Pancreas (tissue), 10 donors: Measurements from ENCODE around the gene PARP4. TPM values are rescaled to one million over a fixed set of nuclear protein-coding genes. Genes with fewer than 3 reads are reported as not detected.
"Not testable (repeated sequence)": the region's sequence is repeated elsewhere in the genome, so short reads cannot be mapped to it uniquely, and the experiment has no call there.

Experiments used
- ATAC-seq, 4 donors: fragments of 200-7000 bp; cut with Tn5 transposase; one replicate each; pipeline versions ENCODE4 v1.8.0 to v1.9.1; 2020; ENCODE audit warnings: mild to moderate bottlenecking in 4 of 4, moderate library complexity in 4 of 4
- DNase-seq, 6 donors: peaks; one replicate each; pipeline ENCODE4 v3.0.0-alpha.2; 2020
- FAIRE-seq: peaks from 2 replicates; lab custom pipeline; 2012; peaks lifted over from hg19 to GRCh38; lab: Jason Lieb, UNC
- H3K27ac ChIP-seq, 4 donors: fragments of 200-600 bp; sonication (generic); 1 replicate in 3 of 4; 2 replicates in 1 of 4; pipeline versions ENCODE4 v1.5.0 to v1.8.0; 2020
- H3K27me3 ChIP-seq, 4 donors: fragments of 200-600 bp; one replicate each; pipeline ENCODE4 v1.8.0; 2021
- H3K36me3 ChIP-seq, 3 donors: fragments of 200-600 bp; sonication (generic) in 1 of 3; one replicate each; pipeline versions ENCODE4 v1.5.0 to v1.8.0; 2020 to 2021
- H3K4me1 ChIP-seq, 3 donors: fragments of 200-600 bp; one replicate each; pipeline ENCODE4 v1.8.0; 2021
- H3K4me3 ChIP-seq, 4 donors: fragments of 200-600 bp; sonication (generic) in 2 of 4; one replicate each; pipeline versions ENCODE4 v1.5.0 to v1.8.0; 2020 to 2021
- H3K9me3 ChIP-seq, 4 donors: fragments of 200-600 bp; one replicate each; pipeline ENCODE4 v1.8.0; 2021
- CTCF ChIP-seq, 4 donors: fragments of 200-600 bp; sonication (generic) in 3 of 4; IDR thresholded peaks; one replicate each; pipeline versions ENCODE4 v1.5.0 to v1.8.0; 2021; ENCODE audit warnings: antibody characterized with exemption in 4 of 4
- WGBS, 2 donors: extraction: QIAGEN DNeasy Blood & Tissue Kit; methylation state at CpG; one replicate each; pipeline ENCODE4 v1.1.7; 2013; 5-methylcytosine and 5-hydroxymethylcytosine counted together
- intact Hi-C, 3 donors: fragments of 100-400 bp; cut with DNase I; formaldehyde crosslinking; loops; one replicate each; pipeline versions ENCODE4 v1.11.1 to v1.14.2; 2022
- polyA plus RNA-seq, 2 donors: library from polyadenylated mRNA; stranded (reverse); fragments of 200-250 nt; gene quantifications; one replicate each; pipeline ENCODE4 v1.2.3, GENCODE V29; 2013
- total RNA-seq, 6 donors: library from RNA; stranded (reverse); fragmentation: NEBNext Ultra II Directional in 4 of 6; extraction: Animal tissue kit (Norgen Biotek cat#: 25700) in 4 of 6; gene quantifications; one replicate each; pipeline versions ENCODE4 v1.2.1 to v1.2.4, GENCODE V29; 2021 to 2023
- donor health status: healthy with polysubstance abuse.
- donor health status: DM: no; HTN: no; CAD: no; lungs with moderate emphysema.
- donor health status: DM: no; HTN: no; CAD: no.
- donor health status: control.
- donor health status: control.
- donor health status: Bipolar disorder and iron deficiency.
- donor health status: DM: yes; HTN: yes; CAD: no.
- donor health status: DM: no; HTN: no; CAD: no.
- donor health status: DM: no; HTN: no; CAD: no.
- donor health status: DM: yes; HTN: yes; CAD: no.

PARP4 gene
- total and polyA plus RNA-seq, 8 donors: 7.9 to 33.4 (median 15.2) TPM

GRCh38 chr13:24454056-24454455 lies 58.5 kb downstream of the PARP4 start:
- TF ChIP-seq CTCF (IDR thresholded peaks at IDR 0.05): no peak
- Histone ChIP-seq H3K4me3 (no peak overlapping the region), H3K4me1 (no peaks in the 10 kb centered on the region), H3K27ac (no peak overlapping the region), H3K9me3 (no peaks in the 10 kb centered on the region), H3K36me3 (peaks cover 0 to 67% (median 30%) of the 10 kb centered on the region in 3 donors), H3K27me3 (no peaks in the 10 kb centered on the region)
- 89 to 94% methylated on average over 6 of the region's 6 CpGs for WGBS, 2 donors
- DNase-seq (no peak), FAIRE-seq (no peak), ATAC-seq (no peak)
- intact Hi-C loops: no loop called here

DNA sequence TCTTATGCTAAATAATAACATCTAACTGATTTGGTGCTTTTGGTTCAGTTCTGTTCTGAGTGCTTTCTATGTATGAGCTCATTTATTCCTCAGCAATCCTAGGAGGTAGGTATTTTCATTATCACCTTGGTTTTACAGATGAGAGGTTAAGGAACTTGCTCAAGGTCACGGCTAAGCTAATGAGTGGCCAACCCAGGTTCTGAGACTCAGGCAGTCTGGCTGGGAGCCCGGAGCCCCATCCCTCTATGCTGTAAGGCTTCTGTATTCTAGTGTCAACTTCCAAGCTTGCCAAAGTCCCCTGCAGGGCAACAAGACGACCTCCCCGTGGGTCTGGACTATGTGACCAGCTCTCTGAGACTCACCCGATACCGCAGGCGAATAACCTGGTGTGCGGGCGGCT lies 60.5 kb downstream of the PARP4 start:
- intact Hi-C loops: no loop called here
- FAIRE-seq (no peak), DNase-seq (no peak), ATAC-seq (no peak)
- Histone ChIP-seq H3K36me3 (peaks cover 0 to 64% (median 30%) of the 10 kb centered on the region in 3 donors), H3K27me3 (no peaks in the 10 kb centered on the region), H3K9me3 (no peaks in the 10 kb centered on the region), H3K4me1 (no peaks in the 10 kb centered on the region), H3K4me3 (no peak overlapping the region), H3K27ac (no peak overlapping the region)
- no peak for TF ChIP-seq CTCF (IDR thresholded peaks at IDR 0.05)
- WGBS, 2 donors: 85 to 88% methylated on average over 9 of the region's 9 CpGs

GRCh38 chr13:24450530-24450929 lies 62.0 kb downstream of the PARP4 start:
- H3K4me3 ChIP-seq: no peak overlapping the region
- H3K4me1 ChIP-seq: no peaks in the 10 kb centered on the region
- ATAC-seq: no peak
- H3K36me3 ChIP-seq: peaks cover 4 to 58% (median 31%) of the 10 kb centered on the region in 3 donors
- FAIRE-seq: no peak
- no peak for DNase-seq
- H3K9me3 ChIP-seq: no peaks in the 10 kb centered on the region
- no peaks in the 10 kb centered on the region for H3K27me3 ChIP-seq
- intact Hi-C loops: no loop called here
- 83 to 89% methylated on average over 6 of the region's 6 CpGs for WGBS, 2 donors
- H3K27ac ChIP-seq: no peak overlapping the region
- no peak for TF ChIP-seq CTCF (IDR thresholded peaks at IDR 0.05)

- H3K27me3 ChIP-seq, FAIRE-seq, ATAC-seq, intact Hi-C loops, H3K27ac ChIP-seq, H3K9me3 ChIP-seq, H3K4me3 ChIP-seq, DNase-seq, H3K4me1 ChIP-seq: not testable (repeated sequence)
- 91% methylated on average over 9 of the region's 9 CpGs for WGBS, 2 donors
- H3K36me3 ChIP-seq: peaks cover 4 to 49% (median 8%) of the 10 kb centered on the region in 3 donors
Measured at GRCh38 chr13:24444851-24445250, 67.7 kb downstream of the PARP4 start.

DNA sequence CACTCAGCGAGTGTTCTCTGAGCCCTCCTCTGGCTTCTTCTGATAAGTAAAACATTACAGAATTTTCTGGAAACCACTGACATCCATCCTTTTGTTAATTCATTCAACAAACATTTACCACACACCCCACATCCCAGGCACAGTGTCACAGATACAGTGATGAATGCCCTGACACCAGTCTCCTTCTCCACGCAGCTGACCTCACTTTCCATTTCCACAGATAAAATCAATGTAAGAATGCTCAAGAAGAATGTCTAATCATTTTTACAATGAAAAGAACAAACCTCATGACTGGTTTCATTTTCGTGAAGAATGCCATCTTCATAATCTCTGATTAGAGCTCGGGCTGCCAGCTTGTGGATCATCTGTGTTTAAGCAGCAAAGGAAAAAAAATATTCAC lies 69.2 kb downstream of the PARP4 start:
- Histone ChIP-seq H3K4me1 (no peaks in the 10 kb centered on the region), H3K27ac (no peak overlapping the region), H3K9me3 (no peaks in the 10 kb centered on the region), H3K36me3 (peaks cover 4 to 52% (median 8%) of the 10 kb centered on the region in 3 donors), H3K4me3 (no peak overlapping the region), H3K27me3 (no peaks in the 10 kb centered on the region)
- no peak for TF ChIP-seq CTCF (IDR thresholded peaks at IDR 0.05)
- FAIRE-seq (no peak), DNase-seq (no peak), ATAC-seq (no peak)
- intact Hi-C loops: no loop called here
- WGBS, 2 donors: 84 to 85% methylated on average over 4 of the region's 4 CpGs

- intact Hi-C loops, H3K9me3 ChIP-seq, H3K4me1 ChIP-seq, FAIRE-seq, DNase-seq, H3K4me3 ChIP-seq, H3K27ac ChIP-seq, H3K27me3 ChIP-seq, ATAC-seq: not testable (repeated sequence)
- WGBS, 2 donors: 93 to 99% methylated on average over 3 of the region's 3 CpGs
- H3K36me3 ChIP-seq: peaks cover 0 to 25% (median 0%) of the 10 kb centered on the region in 3 donors
Measured at GRCh38 chr13:24426045-24426444, 86.5 kb downstream of the PARP4 start.

GRCh38 chr13:24419668-24420067 lies 92.9 kb downstream of the PARP4 start:
- not testable (repeated sequence) for H3K4me1 ChIP-seq

More at GRCh38 chr13:24419668-24420067, 92.9 kb downstream of the PARP4 start:
- intact Hi-C loops, FAIRE-seq, H3K27ac ChIP-seq, H3K9me3 ChIP-seq, H3K27me3 ChIP-seq, H3K4me3 ChIP-seq, ATAC-seq, DNase-seq: not testable (repeated sequence)
- WGBS, 2 donors: 86 to 89% methylated on average over 6 of the region's 6 CpGs
- peaks cover 0 to 31% (median 0%) of the 10 kb centered on the region in 3 donors for H3K36me3 ChIP-seq
